ENCODE measurements around the gene STK24. TPM values are rescaled to one million over a fixed set of nuclear protein-coding genes. Genes with fewer than 3 reads are reported as not detected.

Gene STK24
- total and polyA plus RNA-seq, 5 experiments from 2014 or later: 22.7 to 121 (median 66.6) TPM

GRCh38 chr13:98536729-98537128, 40.2 kb downstream of the STK24 start:
- H3K36me3 Mint-ChIP-seq: peaks cover 0 to 31% (median 3%) of the 10 kb centered on the region in 3 donors
- H3K27me3 Mint-ChIP-seq: no peaks in the 10 kb centered on the region
- peaks cover 49 to 94% (median 91%) of the 10 kb centered on the region in 4 donors for H3K4me1 Mint-ChIP-seq
- POLR2A ChIA-PET: no interaction called here
- DNase-seq (no peak), ATAC-seq (no peak)
- peak overlapping the region in 6 of 10 donors; percentile 33 to 90 (median 66) for H3K27ac Mint-ChIP-seq
- peak overlapping the region in 6 of 10 donors; percentile 7 to 66 (median 48) for H3K4me3 Mint-ChIP-seq
- H3K9me3 Mint-ChIP-seq: no peaks in the 10 kb centered on the region

- Mint-ChIP-seq H3K4me1 (peaks cover 51 to 95% (median 90%) of the 10 kb centered on the region in 4 donors), H3K27me3 (no peaks in the 10 kb centered on the region), H3K27ac (peak overlapping the region in 5 of 10 donors; percentile 44 to 90 (median 63)), H3K4me3 (peak overlapping the region in 3 of 10 donors; percentile 34 to 57 (median 50)), H3K9me3 (no peaks in the 10 kb centered on the region), H3K36me3 (peaks cover 0 to 31% (median 3%) of the 10 kb centered on the region in 3 donors)
- DNase-seq (no peak), ATAC-seq (no peak)
- POLR2A ChIA-PET: no interaction called here
Observed at GRCh38 chr13:98535501-98536354, 41.2 kb downstream of the STK24 start.

DNA sequence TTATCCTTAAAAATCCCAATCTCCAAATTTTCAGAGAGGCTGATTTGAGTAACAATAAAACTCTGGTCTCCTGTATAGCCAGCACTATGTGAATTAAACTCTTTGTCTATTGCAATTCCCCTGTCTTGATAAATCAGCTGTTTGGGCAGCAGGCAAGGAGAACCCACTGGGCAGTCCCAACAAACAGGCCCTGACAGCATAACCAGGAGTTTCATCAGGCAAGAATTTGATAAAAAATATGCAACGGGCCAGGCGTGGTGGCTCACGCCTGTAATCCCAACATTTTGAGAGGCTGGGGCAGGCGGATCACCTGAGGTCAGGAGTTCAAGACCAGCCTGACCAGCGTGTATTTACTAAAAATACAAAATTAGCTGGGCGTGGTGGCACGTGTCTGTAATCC, 42.1 kb downstream of the STK24 start:
- H3K27ac Mint-ChIP-seq: peak overlapping the region in 1 of 10 donors; percentile 44

DNA sequence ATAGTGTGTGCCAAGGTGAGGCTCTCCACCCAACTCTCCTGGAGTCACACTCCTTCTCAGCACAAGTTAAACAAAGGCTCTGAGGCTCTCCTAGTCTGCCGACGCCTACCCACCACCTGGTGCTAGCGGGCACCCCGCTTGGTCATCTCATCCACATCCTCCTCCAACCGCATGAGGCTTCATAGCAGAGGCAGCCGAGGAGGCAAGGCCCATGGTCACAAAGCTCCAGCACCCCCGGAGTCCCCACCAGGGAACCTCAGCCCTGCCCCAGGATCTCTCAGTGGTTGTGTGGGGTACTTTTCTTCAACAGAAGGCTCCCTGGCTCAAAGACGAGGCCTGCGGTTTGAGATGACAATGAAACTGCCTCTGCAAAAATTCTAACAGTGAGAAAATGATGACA, 43.0 kb downstream of the STK24 start:
- peak overlapping the region in 7 of 10 donors; percentile 22 to 86 (median 55) for H3K27ac Mint-ChIP-seq
- DNase-seq: no peak

More for the DNA sequence above, 42.1 kb downstream of the STK24 start:
- no peak overlapping the region for H3K4me3 Mint-ChIP-seq
- H3K4me1 Mint-ChIP-seq: peaks cover 56 to 95% (median 93%) of the 10 kb centered on the region in 4 donors
- ATAC-seq: no peak
- H3K27me3 Mint-ChIP-seq: no peaks in the 10 kb centered on the region
- POLR2A ChIA-PET: interaction anchor here (1.0 kb wide), 1 partner anchor 33 kb away, joined by 6 read pairs; no protein-coding TSS in a partner anchor
- no peaks in the 10 kb centered on the region for H3K9me3 Mint-ChIP-seq
- no peak for DNase-seq
- peaks cover 0 to 31% (median 3%) of the 10 kb centered on the region in 3 donors for H3K36me3 Mint-ChIP-seq

GRCh38 chr13:98532254-98532653, 44.7 kb downstream of the STK24 start:
- Mint-ChIP-seq H3K27ac (peak overlapping the region in 1 of 10 donors; percentile 51), H3K9me3 (no peaks in the 10 kb centered on the region), H3K4me3 (peak overlapping the region in 1 of 10 donors; percentile 37), H3K36me3 (peaks cover 0 to 28% (median 0%) of the 10 kb centered on the region in 3 donors), H3K27me3 (no peaks in the 10 kb centered on the region), H3K4me1 (peaks cover 49 to 92% (median 88%) of the 10 kb centered on the region in 4 donors)
- ATAC-seq (no peak), DNase-seq (no peak)
- POLR2A ChIA-PET: interaction anchor here (0.6 kb wide), 1 partner anchor 104 kb away, joined by 3 read pairs; no protein-coding TSS in a partner anchor

More for the DNA sequence above, 43.0 kb downstream of the STK24 start:
- Mint-ChIP-seq H3K4me1 (peaks cover 57 to 95% (median 93%) of the 10 kb centered on the region in 4 donors), H3K9me3 (no peaks in the 10 kb centered on the region), H3K27me3 (no peaks in the 10 kb centered on the region), H3K4me3 (peak overlapping the region in 5 of 10 donors; percentile 9 to 74 (median 27)), H3K36me3 (peaks cover 0 to 33% (median 3%) of the 10 kb centered on the region in 3 donors)
- POLR2A ChIA-PET: interaction anchor here (1.0 kb wide), 1 partner anchor 34 kb away, joined by 6 read pairs; no protein-coding TSS in a partner anchor
- no peak for ATAC-seq

GRCh38 chr13:98530217-98530616, 46.7 kb downstream of the STK24 start:
- H3K27me3 Mint-ChIP-seq: no peaks in the 10 kb centered on the region
- H3K9me3 Mint-ChIP-seq: no peaks in the 10 kb centered on the region
- H3K4me3 Mint-ChIP-seq: no peak overlapping the region

GRCh38 chr13:98529171-98529570, 47.7 kb downstream of the STK24 start:
- peaks cover 0 to 12% (median 0%) of the 10 kb centered on the region in 3 donors for H3K36me3 Mint-ChIP-seq
- POLR2A ChIA-PET: no interaction called here
- peak overlapping the region in 7 of 10 donors; percentile 17 to 84 (median 66) for H3K27ac Mint-ChIP-seq
- H3K4me3 Mint-ChIP-seq: peak overlapping the region in 3 of 10 donors; percentile 18 to 63 (median 57)
- H3K4me1 Mint-ChIP-seq: peaks cover 47 to 93% (median 88%) of the 10 kb centered on the region in 4 donors
- no peaks in the 10 kb centered on the region for H3K27me3 Mint-ChIP-seq
- no peak for DNase-seq
- ATAC-seq: no peak
- no peaks in the 10 kb centered on the region for H3K9me3 Mint-ChIP-seq

More at GRCh38 chr13:98530217-98530616, 46.7 kb downstream of the STK24 start:
- Mint-ChIP-seq H3K36me3 (peaks cover 0 to 17% (median 0%) of the 10 kb centered on the region in 3 donors), H3K4me1 (peaks cover 49 to 92% (median 88%) of the 10 kb centered on the region in 4 donors), H3K27ac (peak overlapping the region in 4 of 10 donors; percentile 21 to 75 (median 38))
- ATAC-seq: no peak
- POLR2A ChIA-PET: interaction anchor here (1.1 kb wide), 1 partner anchor 13 kb away, joined by 4 read pairs; no protein-coding TSS in a partner anchor
- DNase-seq: no peak

DNA sequence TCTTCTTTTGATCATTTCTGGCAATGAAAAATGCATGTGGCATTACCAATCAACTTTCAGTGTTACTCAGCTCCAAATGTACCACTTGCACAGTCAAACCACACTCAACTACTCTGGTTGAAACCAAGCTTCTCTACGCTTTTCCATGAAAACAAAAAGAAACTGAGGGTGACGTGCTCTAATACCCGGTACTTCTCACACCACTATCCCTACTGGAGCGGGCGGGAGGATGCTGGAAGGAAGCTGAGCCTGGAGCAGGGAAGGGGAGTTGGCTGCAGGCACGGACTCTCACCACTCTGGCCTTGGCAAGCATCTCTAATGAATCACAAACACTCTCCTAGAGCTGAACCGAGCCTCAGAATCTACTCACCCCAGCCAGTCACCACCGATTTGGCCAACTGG, 48.2 kb downstream of the STK24 start:
- H3K4me3 Mint-ChIP-seq: peak overlapping the region in 1 of 10 donors; percentile 13
- H3K36me3 Mint-ChIP-seq: peaks cover 0 to 7% (median 0%) of the 10 kb centered on the region in 3 donors
- peaks cover 45 to 93% (median 88%) of the 10 kb centered on the region in 4 donors for H3K4me1 Mint-ChIP-seq
- no peaks in the 10 kb centered on the region for H3K9me3 Mint-ChIP-seq
- POLR2A ChIA-PET: no interaction called here
- ATAC-seq: no peak
- peak overlapping the region in 4 of 10 donors; percentile 13 to 80 (median 54) for H3K27ac Mint-ChIP-seq
- no peaks in the 10 kb centered on the region for H3K27me3 Mint-ChIP-seq
- no peak for DNase-seq

GRCh38 chr13:98527526-98527925, 49.4 kb downstream of the STK24 start:
- Mint-ChIP-seq H3K9me3 (no peaks in the 10 kb centered on the region), H3K27ac (no peak overlapping the region), H3K4me1 (peaks cover 45 to 96% (median 92%) of the 10 kb centered on the region in 4 donors), H3K27me3 (no peaks in the 10 kb centered on the region), H3K4me3 (no peak overlapping the region), H3K36me3 (peaks cover 0 to 7% (median 0%) of the 10 kb centered on the region in 3 donors)
- ATAC-seq (no peak), DNase-seq (no peak)
- POLR2A ChIA-PET: no interaction called here

DNA sequence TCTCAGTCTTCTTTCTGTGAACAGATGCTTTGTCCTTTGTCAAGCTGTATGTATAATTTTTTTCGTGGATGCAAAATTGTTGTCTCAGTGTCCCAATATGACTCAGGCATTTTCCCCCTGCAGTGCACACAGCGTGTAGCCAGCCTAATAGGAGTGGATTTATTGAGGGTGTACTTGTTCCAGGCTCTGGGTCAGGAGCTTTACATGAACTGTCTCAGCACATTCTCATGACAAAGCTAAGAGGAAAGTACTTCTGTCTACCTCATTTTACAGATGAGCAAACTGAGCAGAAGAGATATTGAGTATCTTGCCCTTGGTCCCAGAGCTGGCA, 50.8 kb downstream of the STK24 start:
- Mint-ChIP-seq H3K27me3 (no peaks in the 10 kb centered on the region), H3K4me3 (no peak overlapping the region), H3K36me3 (peaks cover 0 to 7% (median 0%) of the 10 kb centered on the region in 3 donors), H3K9me3 (no peaks in the 10 kb centered on the region), H3K27ac (peak overlapping the region in 8 of 10 donors; percentile 37 to 76 (median 57)), H3K4me1 (peaks cover 48 to 96% (median 93%) of the 10 kb centered on the region in 4 donors)
- no peak for DNase-seq
- POLR2A ChIA-PET: no interaction called here
- no peak for ATAC-seq

DNA sequence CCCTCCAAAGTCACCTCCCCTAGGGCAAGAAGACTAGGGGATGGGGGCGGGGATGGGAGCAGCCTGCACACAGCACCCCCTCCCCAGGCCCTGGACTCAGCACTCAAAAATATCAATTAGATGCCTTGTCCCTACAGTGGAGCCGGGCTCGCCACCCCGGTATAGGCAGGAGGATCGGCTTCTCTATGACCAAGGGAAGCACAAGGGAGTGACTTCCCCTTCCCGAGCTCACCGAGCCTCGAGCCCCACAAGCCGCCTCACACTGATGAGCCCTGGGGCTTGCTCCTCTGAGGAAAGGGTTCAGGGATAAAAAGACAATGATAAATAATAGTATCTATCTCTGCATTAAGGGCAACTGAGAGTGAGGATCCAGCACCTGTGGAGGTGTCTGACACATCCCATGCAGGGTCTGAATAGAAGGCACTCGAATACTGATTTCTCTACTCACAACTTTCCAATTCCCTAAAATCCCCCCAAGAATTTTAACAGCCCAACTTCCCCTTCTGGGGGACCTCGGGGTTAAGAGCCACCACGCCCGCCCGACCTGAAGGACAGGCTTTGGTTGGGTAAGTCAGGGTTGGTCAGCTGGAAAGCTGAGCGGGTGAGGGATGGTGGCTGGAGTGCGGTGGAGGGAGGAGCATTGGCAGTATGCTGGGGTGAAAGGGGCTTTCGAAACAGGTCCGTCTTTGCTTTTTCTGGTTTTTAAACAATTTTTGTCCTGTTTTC, 51.3 kb downstream of the STK24 start:
- POLR2A ChIA-PET: no interaction called here
- Mint-ChIP-seq H3K4me3 (no peak overlapping the region), H3K27ac (peak overlapping the region in 6 of 10 donors; percentile 43 to 76 (median 62)), H3K9me3 (no peaks in the 10 kb centered on the region), H3K4me1 (peaks cover 46 to 96% (median 94%) of the 10 kb centered on the region in 4 donors), H3K27me3 (no peaks in the 10 kb centered on the region), H3K36me3 (peaks cover 0 to 7% (median 0%) of the 10 kb centered on the region in 3 donors)
- ATAC-seq (no peak), DNase-seq (no peak)

DNA sequence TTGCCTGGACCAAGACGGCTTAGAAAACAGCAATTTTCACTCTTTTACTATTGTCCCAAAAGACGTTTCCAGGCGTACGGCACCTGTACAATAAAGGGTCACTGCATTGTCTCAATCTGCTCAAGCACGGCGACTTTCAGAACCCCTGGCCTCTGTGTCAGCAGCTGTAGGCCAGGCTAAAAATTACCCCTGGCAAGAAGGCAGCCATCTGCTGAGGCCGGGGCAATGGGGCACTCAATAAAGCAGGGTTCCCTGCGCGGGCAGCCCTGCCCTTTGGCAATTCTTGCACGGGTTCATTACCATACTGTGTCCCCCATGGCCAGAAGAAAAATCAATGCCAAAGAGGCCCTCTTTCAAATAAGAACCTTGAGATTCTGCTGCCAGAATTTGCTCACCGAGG, 52.1 kb downstream of the STK24 start:
- peaks cover 0 to 7% (median 0%) of the 10 kb centered on the region in 3 donors for H3K36me3 Mint-ChIP-seq
- POLR2A ChIA-PET: no interaction called here
- ATAC-seq (no peak), DNase-seq (no peak)
- H3K9me3 Mint-ChIP-seq: no peaks in the 10 kb centered on the region
- H3K27me3 Mint-ChIP-seq: no peaks in the 10 kb centered on the region
- H3K4me1 Mint-ChIP-seq: peaks cover 44 to 96% (median 93%) of the 10 kb centered on the region in 4 donors
- H3K4me3 Mint-ChIP-seq: peak overlapping the region in 1 of 10 donors; percentile 34
- H3K27ac Mint-ChIP-seq: peak overlapping the region in 7 of 10 donors; percentile 18 to 83 (median 55)

Data from naive thymus-derived CD8-positive, alpha-beta T cell (primary cell).